ENCODE data around the gene PJA2. TPM values are rescaled to one million over a fixed set of nuclear protein-coding genes. Genes with fewer than 3 reads are reported as not detected.

The PJA2 gene
- total and polyA plus RNA-seq, 10 donors = 15.3 to 133 (median 90.3) TPM

GRCh38 chr5:109349388-109349787 lies 60.4 kb downstream of the PJA2 start:
- TF ChIP-seq POLR2A (IDR thresholded peaks at IDR 0.05) = no peak
- no peak for TF ChIP-seq POLR2AphosphoS5 (IDR thresholded peaks at IDR 0.05)
- TF ChIP-seq, protein P1, sequence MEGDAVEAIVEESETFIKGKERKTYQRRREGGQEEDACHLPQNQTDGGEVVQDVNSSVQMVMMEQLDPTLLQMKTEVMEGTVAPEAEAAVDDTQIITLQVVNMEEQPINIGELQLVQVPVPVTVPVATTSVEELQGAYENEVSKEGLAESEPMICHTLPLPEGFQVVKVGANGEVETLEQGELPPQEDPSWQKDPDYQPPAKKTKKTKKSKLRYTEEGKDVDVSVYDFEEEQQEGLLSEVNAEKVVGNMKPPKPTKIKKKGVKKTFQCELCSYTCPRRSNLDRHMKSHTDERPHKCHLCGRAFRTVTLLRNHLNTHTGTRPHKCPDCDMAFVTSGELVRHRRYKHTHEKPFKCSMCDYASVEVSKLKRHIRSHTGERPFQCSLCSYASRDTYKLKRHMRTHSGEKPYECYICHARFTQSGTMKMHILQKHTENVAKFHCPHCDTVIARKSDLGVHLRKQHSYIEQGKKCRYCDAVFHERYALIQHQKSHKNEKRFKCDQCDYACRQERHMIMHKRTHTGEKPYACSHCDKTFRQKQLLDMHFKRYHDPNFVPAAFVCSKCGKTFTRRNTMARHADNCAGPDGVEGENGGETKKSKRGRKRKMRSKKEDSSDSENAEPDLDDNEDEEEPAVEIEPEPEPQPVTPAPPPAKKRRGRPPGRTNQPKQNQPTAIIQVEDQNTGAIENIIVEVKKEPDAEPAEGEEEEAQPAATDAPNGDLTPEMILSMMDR (IDR thresholded peaks at IDR 0.05 in 8 of 11, conservative IDR thresholded peaks at IDR 0.05 in 3 of 11) = no peak
- 83 to 98% (median 92%) methylated on average over 2 of the region's 2 CpGs for WGBS, 5 donors
- DNase-seq = no peak
- H3K4me3 ChIP-seq = no peak overlapping the region
- no peak overlapping the region for H3K27ac ChIP-seq
- no peaks in the 10 kb centered on the region for H3K9me3 ChIP-seq
- no peaks in the 10 kb centered on the region for H3K27me3 ChIP-seq (replicated peaks in 1 of 7)
- H3K4me1 ChIP-seq = peaks cover 0 to 30% (median 4%) of the 10 kb centered on the region in 6 donors
- intact Hi-C loops (cut with DNase I; ENCODE audit: low total_unique reads) = no loop called here
- peaks cover 0 to 90% (median 31%) of the 10 kb centered on the region in 6 donors for H3K36me3 ChIP-seq

DNA sequence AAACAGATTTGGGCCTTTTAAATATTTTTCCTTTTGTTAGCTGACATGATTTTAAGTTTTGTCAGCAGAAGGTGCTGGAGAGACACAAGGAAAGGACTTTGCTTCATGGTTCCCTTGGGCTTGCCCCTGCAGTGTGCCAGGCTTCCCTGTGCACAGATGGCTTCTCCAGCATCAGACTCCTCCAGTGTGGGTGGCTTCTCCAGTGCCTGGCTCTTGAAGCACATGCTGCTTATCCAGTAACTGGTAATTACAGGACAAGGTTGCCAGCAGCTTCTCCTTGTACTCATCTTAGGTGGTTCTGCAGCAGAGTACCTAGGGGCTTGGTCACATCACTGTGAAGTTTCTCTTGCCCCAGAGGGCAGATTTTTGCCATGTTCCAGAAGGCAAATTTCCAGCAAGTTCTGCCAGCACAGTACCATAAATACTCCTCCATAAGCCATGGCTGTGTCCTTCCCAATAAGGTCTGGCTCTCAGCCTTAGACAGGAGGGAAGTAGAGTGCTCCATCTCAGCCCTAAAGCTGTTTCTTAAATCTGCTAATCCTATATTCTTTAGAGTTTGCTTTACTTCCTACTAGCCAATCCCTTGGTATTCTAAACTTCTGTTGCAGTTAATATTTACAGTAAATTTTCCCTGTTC lies 62.4 kb downstream of the PJA2 start:
- Histone ChIP-seq H3K9me3 (no peaks in the 10 kb centered on the region), H3K27me3 (replicated peaks in 1 of 7) (no peaks in the 10 kb centered on the region), H3K27ac (peak overlapping the region in 1 of 8 donors; percentile 5), H3K36me3 (peaks cover 0 to 92% (median 40%) of the 10 kb centered on the region in 6 donors), H3K4me3 (no peak overlapping the region), H3K4me1 (peaks cover 0 to 27% (median 3%) of the 10 kb centered on the region in 6 donors)
- intact Hi-C loops (cut with DNase I; ENCODE audit: low total_unique reads) = no loop called here
- DNase-seq = no peak
- TF ChIP-seq, protein P1 (IDR thresholded peaks at IDR 0.05 in 8 of 11, conservative IDR thresholded peaks at IDR 0.05 in 3 of 11) = no peak
- peak in 1 of 3 donors; percentile 1 for TF ChIP-seq POLR2AphosphoS5 (IDR thresholded peaks at IDR 0.05)

GRCh38 chr5:109345699-109346098 lies 64.1 kb downstream of the PJA2 start:
- Histone ChIP-seq H3K27ac (no peak overlapping the region), H3K9me3 (no peaks in the 10 kb centered on the region), H3K4me3 (no peak overlapping the region), H3K36me3 (peaks cover 0 to 78% (median 37%) of the 10 kb centered on the region in 6 donors), H3K4me1 (peaks cover 0 to 18% (median 0%) of the 10 kb centered on the region in 6 donors), H3K27me3 (replicated peaks in 1 of 7) (no peaks in the 10 kb centered on the region)
- DNase-seq = no peak
- 95 to 100% (median 97%) methylated on average over 2 of the region's 2 CpGs for WGBS, 5 donors
- TF ChIP-seq POLR2AphosphoS5 (IDR thresholded peaks at IDR 0.05) = no peak
- no peak for TF ChIP-seq POLR2A (IDR thresholded peaks at IDR 0.05)
- TF ChIP-seq, protein P1 (IDR thresholded peaks at IDR 0.05 in 8 of 11, conservative IDR thresholded peaks at IDR 0.05 in 3 of 11) = no peak
- intact Hi-C loops (cut with DNase I; ENCODE audit: low total_unique reads) = no loop called here

DNA sequence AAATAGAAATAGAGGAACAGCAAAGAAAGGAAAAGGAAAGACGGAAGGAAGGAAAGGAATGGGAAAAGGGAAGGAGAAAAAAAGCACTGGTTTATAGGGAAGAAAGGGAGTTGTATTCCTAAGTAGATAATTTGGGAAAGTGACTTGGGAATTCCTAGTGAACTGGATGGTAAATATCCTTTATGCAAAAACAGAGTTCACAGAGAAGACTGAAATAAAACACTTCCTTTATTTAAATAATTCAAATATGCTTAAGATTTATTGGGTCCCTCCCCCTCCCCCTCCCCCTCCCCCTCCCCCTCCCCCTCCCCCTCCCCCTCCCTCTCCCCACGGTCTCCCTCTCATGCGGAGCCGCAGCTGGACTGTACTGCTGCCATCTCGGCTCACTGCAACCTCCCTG lies 69.4 kb downstream of the PJA2 start:
- Histone ChIP-seq H3K4me3 (no peak overlapping the region), H3K9me3 (no peaks in the 10 kb centered on the region), H3K27me3 (replicated peaks in 1 of 7) (no peaks in the 10 kb centered on the region), H3K4me1 (no peaks in the 10 kb centered on the region), H3K36me3 (peaks cover 0 to 76% (median 35%) of the 10 kb centered on the region in 6 donors), H3K27ac (no peak overlapping the region)
- intact Hi-C loops (cut with DNase I; ENCODE audit: low total_unique reads) = no loop called here
- no peak for DNase-seq
- 87 to 96% (median 94%) methylated on average over 1 to 5 of the region's 5 CpGs for WGBS, 5 donors
- TF ChIP-seq, protein P1 (IDR thresholded peaks at IDR 0.05 in 8 of 11, conservative IDR thresholded peaks at IDR 0.05 in 3 of 11) = no peak
- TF ChIP-seq POLR2A (IDR thresholded peaks at IDR 0.05) = no peak
- TF ChIP-seq POLR2AphosphoS5 (IDR thresholded peaks at IDR 0.05) = no peak
